ENCODE results near the gene TRIM47. TPM values are rescaled to one million over a fixed set of nuclear protein-coding genes. Genes with fewer than 3 reads are reported as not detected.

TRIM47 gene
- total RNA-seq, 1 experiment from 2014 or later = 48.3 TPM

DNA sequence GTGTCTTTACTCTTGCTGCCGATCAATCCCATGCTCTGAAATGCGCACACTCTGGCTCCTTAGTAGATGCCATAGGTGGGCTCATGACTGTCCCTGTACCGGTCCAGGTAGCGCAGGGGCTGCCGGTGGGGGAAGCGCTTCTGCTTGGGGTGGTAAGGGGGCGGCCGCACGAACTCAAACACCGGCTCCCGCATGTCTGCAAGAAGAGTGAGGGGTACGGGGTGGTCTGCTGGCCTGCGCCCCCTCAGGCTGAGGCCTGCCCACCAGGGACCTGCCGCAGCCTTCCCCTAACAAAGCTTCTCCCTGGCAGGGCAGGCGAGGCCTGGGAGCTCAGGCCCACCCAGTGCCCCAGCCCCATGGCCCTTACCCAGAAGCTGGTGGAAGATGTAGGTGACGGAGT is 20.4 kb upstream of the TRIM47 start:
- Histone ChIP-seq H3K79me2 (ENCODE audit: low read depth) (peaks cover 40% of the 10 kb centered on the region), H3K27ac (no peak overlapping the region), H3K9me2 (ENCODE audit: insufficient read depth) (no peaks in the 10 kb centered on the region), H2AFZ (no peak overlapping the region), H4K20me1 (ENCODE audit: insufficient read depth) (no peaks in the 10 kb centered on the region), H3K36me3 (ENCODE audit: low read depth) (peaks cover 14% of the 10 kb centered on the region; the same call in 1 of the 2 replicates), H3K9me3 (ENCODE audit: insufficient read depth, low read depth) (no peaks in the 10 kb centered on the region), H3K4me2 (no peak overlapping the region), H3F3A (ENCODE audit: insufficient read depth, low read depth) (peaks cover 21% of the 10 kb centered on the region; the same call in 1 of the 2 replicates), H3K4me1 (replicated peaks; ENCODE audit: insufficient read depth) (peaks cover 14% of the 10 kb centered on the region), H3K27me3 (ENCODE audit: insufficient read depth, low read depth) (no peaks in the 10 kb centered on the region), H3K4me3 (no peak overlapping the region)
- intact Hi-C loops (cut with micrococcal nuclease; ENCODE audit: unreplicated experiment) = no loop called here
- DNase-seq = no peak
- ChIA-PET CTCF (no interaction called here), POLR2A (ENCODE audit: unreplicated experiment) (no interaction called here)
- TF ChIP-seq EZH2 (IDR thresholded peaks at IDR 0.05; ENCODE audit: low read depth) (no peak), CTCF (conservative IDR thresholded peaks at IDR 0.05) (no peak)
- TSS peak; percentile 3 for BruUV-seq (replicated peaks)

GRCh38 chr17:75898065-75898464 is 19.7 kb upstream of the TRIM47 start:
- H3K9me2 ChIP-seq (ENCODE audit: insufficient read depth) = no peaks in the 10 kb centered on the region
- no peak overlapping the region for H3K4me3 ChIP-seq
- H3K27me3 ChIP-seq (ENCODE audit: insufficient read depth, low read depth) = no peaks in the 10 kb centered on the region
- peaks cover 7% of the 10 kb centered on the region for H3K4me1 ChIP-seq (replicated peaks; ENCODE audit: insufficient read depth)
- DNase-seq = no peak
- H2AFZ ChIP-seq = no peak overlapping the region
- H3K4me2 ChIP-seq = no peak overlapping the region
- H3K27ac ChIP-seq = no peak overlapping the region
- H3K79me2 ChIP-seq (ENCODE audit: low read depth) = peaks cover 33% of the 10 kb centered on the region
- ChIA-PET POLR2A (ENCODE audit: unreplicated experiment) (no interaction called here), CTCF (no interaction called here)
- BruUV-seq (replicated peaks) = no TSS peak
- intact Hi-C loops (cut with micrococcal nuclease; ENCODE audit: unreplicated experiment) = no loop called here
- no peaks in the 10 kb centered on the region for H4K20me1 ChIP-seq (ENCODE audit: insufficient read depth)
- peaks cover 18% of the 10 kb centered on the region; the same call in 1 of the 2 replicates for H3F3A ChIP-seq (ENCODE audit: insufficient read depth, low read depth)
- H3K36me3 ChIP-seq (ENCODE audit: low read depth) = peaks cover 14% of the 10 kb centered on the region; the same call in 1 of the 2 replicates
- H3K9me3 ChIP-seq (ENCODE audit: insufficient read depth, low read depth) = no peaks in the 10 kb centered on the region
- TF ChIP-seq EZH2 (IDR thresholded peaks at IDR 0.05; ENCODE audit: low read depth) = no peak
- no peak for TF ChIP-seq CTCF (conservative IDR thresholded peaks at IDR 0.05)

DNA sequence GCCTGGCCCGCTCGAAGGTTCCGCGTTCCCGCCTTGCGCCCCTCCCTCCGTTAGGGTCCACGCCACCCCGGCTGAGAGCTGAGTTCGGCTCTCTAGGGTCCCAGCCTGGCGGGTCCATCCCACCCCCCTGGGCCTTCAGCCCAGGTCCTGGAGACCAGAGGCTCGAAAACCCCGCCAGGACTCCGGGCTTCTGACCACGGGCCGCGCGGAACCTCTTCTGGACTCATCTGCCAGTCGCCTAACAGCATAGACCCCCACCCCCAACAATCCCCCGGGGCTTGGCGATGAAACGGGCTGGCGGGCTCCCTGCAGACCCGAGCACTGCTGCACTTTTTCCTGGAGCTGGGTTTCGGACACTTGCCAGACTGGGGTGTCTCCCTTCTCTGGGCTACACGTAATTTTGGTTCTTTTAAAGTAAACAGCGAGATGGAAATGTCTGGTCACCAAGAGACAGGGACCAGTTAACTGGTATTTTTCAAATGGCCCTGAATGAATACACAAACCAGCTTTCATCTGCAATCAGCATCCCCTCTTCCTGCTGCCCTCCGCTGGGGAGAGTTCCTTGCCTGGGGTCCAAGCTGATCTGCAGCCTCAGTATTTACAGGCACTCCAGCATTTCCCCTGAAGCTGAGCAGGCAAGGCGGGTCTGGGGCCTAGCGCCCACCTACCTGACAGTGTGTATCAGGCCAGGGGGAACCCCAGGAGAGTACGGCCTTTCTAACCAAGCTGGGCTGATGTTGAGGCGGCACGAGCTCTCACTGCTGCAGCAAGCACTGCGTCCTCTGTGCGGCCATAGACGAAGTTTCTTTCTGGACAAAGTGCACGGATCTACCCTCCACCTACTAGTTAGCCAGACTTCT is 19.0 kb upstream of the TRIM47 start:
- Histone ChIP-seq H3K4me3 (peak overlapping the region; percentile 77; the same call in 1 of the 2 replicates), H2AFZ (no peak overlapping the region), H3K4me2 (peak overlapping the region; percentile 83), H3K9me2 (ENCODE audit: insufficient read depth) (no peaks in the 10 kb centered on the region), H3F3A (ENCODE audit: insufficient read depth, low read depth) (peaks cover 18% of the 10 kb centered on the region; the same call in 1 of the 2 replicates), H4K20me1 (ENCODE audit: insufficient read depth) (no peaks in the 10 kb centered on the region), H3K9me3 (ENCODE audit: insufficient read depth, low read depth) (no peaks in the 10 kb centered on the region), H3K27ac (no peak overlapping the region), H3K36me3 (ENCODE audit: low read depth) (peaks cover 9% of the 10 kb centered on the region; the same call in 1 of the 2 replicates), H3K79me2 (ENCODE audit: low read depth) (peaks cover 26% of the 10 kb centered on the region), H3K4me1 (replicated peaks; ENCODE audit: insufficient read depth) (0 out of 2 replicates have a peak, but pooled peaks cover 4% of the 10 kb centered on the region), H3K27me3 (ENCODE audit: insufficient read depth, low read depth) (no peaks in the 10 kb centered on the region)
- TSS peak; percentile 62 for BruUV-seq (replicated peaks)
- POLR2A ChIA-PET (ENCODE audit: unreplicated experiment) = interaction anchor here (0.7 to 1.6 kb wide), 2 partner anchors 113 to 117 kb away, joined by 10 to 12 read pairs; no protein-coding TSS in a partner anchor
- CTCF ChIA-PET = interaction anchor here (0.9 kb wide), 1 partner anchor 51 kb away, joined by 4 read pairs; no protein-coding TSS in a partner anchor
- intact Hi-C loops (cut with micrococcal nuclease; ENCODE audit: unreplicated experiment) = no loop called here
- TF ChIP-seq EZH2 (IDR thresholded peaks at IDR 0.05; ENCODE audit: low read depth) (no peak), CTCF (conservative IDR thresholded peaks at IDR 0.05) (no peak)
- DNase-seq = no peak
